KOPT-K1 (cell line): ENCODE results near the gene DUSP18.

ENCODE experiments used
- H3K27ac ChIP-seq: fragments of 200-600 bp; sonication (generic); 2 replicates; pipeline ENCODE4 v1.5.1; 2016; ENCODE audit warnings: antibody characterized with exemption, mild to moderate bottlenecking, low read depth, low read length; ENCODE audit not compliant: poor library complexity, severe bottlenecking
- H3K36me3 ChIP-seq: fragments of 200-600 bp; sonication (generic); 2 replicates; pipeline ENCODE4 v1.5.1; 2017; ENCODE audit warnings: antibody characterized with exemption, mild to moderate bottlenecking, low read length, moderate library complexity; ENCODE audit not compliant: insufficient read depth
- H3K9me3 ChIP-seq: fragments of 200-600 bp; sonication (generic); 2 replicates; pipeline ENCODE4 v1.5.1; 2017; ENCODE audit warnings: antibody characterized with exemption, low read length, mild to moderate bottlenecking; ENCODE audit not compliant: insufficient read depth, poor library complexity, severe bottlenecking

DUSP18 gene

GRCh38 chr22:30662040-30662439 is 5.6 kb downstream of the DUSP18 start:
- Histone ChIP-seq H3K9me3 (no peaks in the 10 kb centered on the region), H3K27ac (no peak overlapping the region), H3K36me3 (peaks cover 12% of the 10 kb centered on the region; the same call in 1 of the 2 replicates)

GRCh38 chr22:30655532-30655931 is 12.1 kb downstream of the DUSP18 start:
- Histone ChIP-seq H3K36me3 (no peaks in the 10 kb centered on the region), H3K27ac (no peak overlapping the region), H3K9me3 (no peaks in the 10 kb centered on the region)

- no peaks in the 10 kb centered on the region for H3K36me3 ChIP-seq
- H3K9me3 ChIP-seq, result no peaks in the 10 kb centered on the region
- H3K27ac ChIP-seq, result no peak overlapping the region
These were observed 13.3 kb downstream of the DUSP18 start for GRCh38 chr22:30654361-30654760.

- Histone ChIP-seq H3K36me3 (no peaks in the 10 kb centered on the region), H3K27ac (no peak overlapping the region), H3K9me3 (no peaks in the 10 kb centered on the region)
These were observed 14.8 kb downstream of the DUSP18 start for GRCh38 chr22:30652852-30653251.

- no peaks in the 10 kb centered on the region for H3K36me3 ChIP-seq
- H3K27ac ChIP-seq, result no peak overlapping the region
- H3K9me3 ChIP-seq, result no peaks in the 10 kb centered on the region
These were observed 17.1 kb downstream of the DUSP18 start for GRCh38 chr22:30650508-30651116.

- H3K27ac ChIP-seq, result no peak overlapping the region
- H3K36me3 ChIP-seq, result no peaks in the 10 kb centered on the region
- H3K9me3 ChIP-seq, result no peaks in the 10 kb centered on the region
These were observed 18.2 kb downstream of the DUSP18 start for GRCh38 chr22:30649430-30650007.

- Histone ChIP-seq H3K36me3 (no peaks in the 10 kb centered on the region), H3K9me3 (no peaks in the 10 kb centered on the region), H3K27ac (no peak overlapping the region)
These were observed 18.9 kb downstream of the DUSP18 start for GRCh38 chr22:30648825-30649224.

GRCh38 chr22:30647536-30647935 is 20.1 kb downstream of the DUSP18 start:
- Histone ChIP-seq H3K27ac (no peak overlapping the region), H3K9me3 (no peaks in the 10 kb centered on the region), H3K36me3 (no peaks in the 10 kb centered on the region)

GRCh38 chr22:30646518-30647160 is 21.0 kb downstream of the DUSP18 start:
- Histone ChIP-seq H3K9me3 (no peaks in the 10 kb centered on the region), H3K36me3 (no peaks in the 10 kb centered on the region), H3K27ac (no peak overlapping the region)

- H3K27ac ChIP-seq, result no peak overlapping the region
- no peaks in the 10 kb centered on the region for H3K36me3 ChIP-seq
- no peaks in the 10 kb centered on the region for H3K9me3 ChIP-seq
These were observed 24.4 kb downstream of the DUSP18 start for GRCh38 chr22:30643055-30643875.

GRCh38 chr22:30640839-30641430 is 26.7 kb downstream of the DUSP18 start:
- Histone ChIP-seq H3K36me3 (no peaks in the 10 kb centered on the region), H3K9me3 (no peaks in the 10 kb centered on the region), H3K27ac (no peak overlapping the region)

GRCh38 chr22:30640361-30640760 is 27.3 kb downstream of the DUSP18 start:
- Histone ChIP-seq H3K27ac (no peak overlapping the region), H3K9me3 (no peaks in the 10 kb centered on the region), H3K36me3 (no peaks in the 10 kb centered on the region)

- H3K9me3 ChIP-seq, result no peaks in the 10 kb centered on the region
- no peak overlapping the region for H3K27ac ChIP-seq
- no peaks in the 10 kb centered on the region for H3K36me3 ChIP-seq
These were observed 30.0 kb downstream of the DUSP18 start for GRCh38 chr22:30637701-30638114.

- no peaks in the 10 kb centered on the region for H3K9me3 ChIP-seq
- H3K27ac ChIP-seq, result no peak overlapping the region
- H3K36me3 ChIP-seq, result no peaks in the 10 kb centered on the region
These were observed 31.2 kb downstream of the DUSP18 start for GRCh38 chr22:30636226-30637077.
